Esophagus muscularis mucosa (tissue), 4 donors: ENCODE measurements around the gene ADA.

Source experiments
- CTCF ChIP-seq, 3 experiments: fragments of 200-600 bp in 2 of 3; fragments of 450-650 bp in 1 of 3; sonication (generic) in 2 of 3; IDR thresholded peaks; one replicate each; pipeline ENCODE4 v1.5.1; 2017 to 2019; ENCODE audit warnings: antibody characterized with exemption in 3 of 3, mild to moderate bottlenecking in 2 of 3, moderate library complexity in 1 of 3
- EP300 ChIP-seq: sonication (generic); formaldehyde crosslinking; IDR thresholded peaks from one replicate; pipeline ENCODE4 v1.6.1; 2017; ENCODE audit warnings: antibody characterized with exemption
- POLR2A ChIP-seq: fragments of 450-650 bp; IDR thresholded peaks from one replicate; pipeline ENCODE4 v1.6.1; 2017; ENCODE audit warnings: antibody characterized with exemption, moderate library complexity, mild to moderate bottlenecking, low read depth
- POLR2AphosphoS5 ChIP-seq, 2 donors: sonication (generic); formaldehyde crosslinking; IDR thresholded peaks; one replicate each; pipeline ENCODE4 v1.6.1; 2017; ENCODE audit warnings: antibody characterized with exemption in 2 of 2

- TF ChIP-seq CTCF (IDR thresholded peaks at IDR 0.05) (no peak), POLR2A (no peak), EP300 (no peak), POLR2AphosphoS5 (IDR thresholded peaks at IDR 0.05) (no peak)
Measured at GRCh38 chr20:44627364-44628010, 24.0 kb downstream of the ADA start.
